Colonic mucosa (tissue), 4 donors: ENCODE measurements around the gene ARRDC5. TPM values are rescaled to one million over a fixed set of nuclear protein-coding genes. Genes with fewer than 3 reads are reported as not detected.
A peak's percentile ranks its signal among the peaks of the same experiment; 100 is the strongest.

ENCODE experiments used
- DNase-seq: peaks from one replicate; pipeline ENCODE4 v3.0.0-alpha.2; 2020
- H3K27ac ChIP-seq: fragments of 200-600 bp; one replicate; pipeline ENCODE4 v1.8.0; 2021
- H3K27me3 ChIP-seq: fragments of 200-600 bp; one replicate; pipeline ENCODE4 v1.8.0; 2021
- H3K36me3 ChIP-seq: fragments of 200-600 bp; one replicate; pipeline ENCODE4 v1.8.0; 2021
- H3K4me1 ChIP-seq: fragments of 200-600 bp; one replicate; pipeline ENCODE4 v1.8.0; 2021; ENCODE audit warnings: mild to moderate bottlenecking
- H3K4me3 ChIP-seq: fragments of 200-600 bp; one replicate; pipeline ENCODE4 v1.8.0; 2021
- H3K9ac ChIP-seq, 2 donors: one replicate each; pipeline ENCODE4 v1.7.0; 2013; ENCODE audit warnings: control low read depth in 2 of 2, low read depth in 2 of 2, low read length in 2 of 2
- H3K9me3 ChIP-seq: fragments of 200-600 bp; one replicate; pipeline ENCODE4 v1.8.0; 2021
- intact Hi-C: fragments of 100-400 bp; cut with DNase I; formaldehyde crosslinking; loops from one replicate; pipeline ENCODE4 v1.14.1; 2022
- total RNA-seq, 2 donors: library from RNA; stranded (reverse); fragmentation: NEBNext Ultra II Directional in 1 of 2; extraction: Animal tissue kit (Norgen Biotek cat#: 25700) in 1 of 2; gene quantifications; one replicate each; pipeline ENCODE4 v1.2.1, GENCODE V29; 2021
- TF ChIP-seq, protein P1 (sequence below): fragments of 200-600 bp; IDR thresholded peaks from one replicate; pipeline ENCODE4 v1.8.0; 2022; ENCODE audit warnings: antibody characterized with exemption, mild to moderate bottlenecking
- donor health status: healthy.
- donor health status: DM: no; HTN: no; CAD: no.
- donor health status: DM: no; HTN: no; CAD: no.

Gene ARRDC5
- total RNA-seq, 2 donors from 2014 or later = 0.15 TPM; not detected in 1

DNA sequence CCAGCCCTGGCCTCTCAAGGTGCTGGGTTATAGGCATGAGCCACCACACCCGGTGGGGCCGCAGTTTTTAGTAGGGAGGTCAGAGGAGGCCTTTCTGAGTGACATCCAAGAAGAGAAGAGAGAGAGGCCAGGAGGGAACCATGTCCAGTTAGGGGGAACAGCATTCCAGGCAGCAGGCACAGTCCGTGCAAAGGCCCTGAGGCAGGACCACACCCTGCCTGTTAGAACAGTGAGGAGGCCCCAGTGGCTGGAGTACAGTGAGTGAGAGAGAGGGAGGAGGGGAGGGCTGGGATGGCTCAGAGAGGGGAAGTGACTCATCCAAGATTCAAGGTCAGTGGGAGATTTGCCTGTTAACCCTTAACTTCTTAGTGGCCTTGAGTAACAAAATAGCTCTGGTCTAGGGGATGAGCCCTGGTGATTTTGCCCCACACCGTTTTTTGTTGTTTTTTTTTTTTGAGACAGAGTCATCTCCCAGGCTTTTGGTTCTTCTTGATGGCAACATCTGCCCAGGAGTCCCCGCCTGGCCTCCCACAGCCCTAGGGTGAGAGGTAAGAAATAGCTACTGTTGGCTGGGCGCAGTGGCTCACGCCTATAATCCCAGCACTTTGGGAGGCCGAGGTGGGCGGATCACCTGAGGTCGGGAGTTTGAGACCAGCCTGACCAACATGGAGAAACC, 32.5 kb downstream of the ARRDC5 start:
- Histone ChIP-seq H3K9me3 (no peaks in the 10 kb centered on the region), H3K27me3 (no peaks in the 10 kb centered on the region), H3K9ac (no peak overlapping the region), H3K4me1 (peaks cover 7% of the 10 kb centered on the region), H3K27ac (peak overlapping the region; percentile 39), H3K4me3 (no peak overlapping the region), H3K36me3 (no peaks in the 10 kb centered on the region)
- intact Hi-C loops = loop anchor here (5.0 kb wide), 1 partner anchor 97 kb away; the partner anchor contains the start of gene KDM4B
- DNase-seq = peak; percentile 60
- TF ChIP-seq, protein P1, sequence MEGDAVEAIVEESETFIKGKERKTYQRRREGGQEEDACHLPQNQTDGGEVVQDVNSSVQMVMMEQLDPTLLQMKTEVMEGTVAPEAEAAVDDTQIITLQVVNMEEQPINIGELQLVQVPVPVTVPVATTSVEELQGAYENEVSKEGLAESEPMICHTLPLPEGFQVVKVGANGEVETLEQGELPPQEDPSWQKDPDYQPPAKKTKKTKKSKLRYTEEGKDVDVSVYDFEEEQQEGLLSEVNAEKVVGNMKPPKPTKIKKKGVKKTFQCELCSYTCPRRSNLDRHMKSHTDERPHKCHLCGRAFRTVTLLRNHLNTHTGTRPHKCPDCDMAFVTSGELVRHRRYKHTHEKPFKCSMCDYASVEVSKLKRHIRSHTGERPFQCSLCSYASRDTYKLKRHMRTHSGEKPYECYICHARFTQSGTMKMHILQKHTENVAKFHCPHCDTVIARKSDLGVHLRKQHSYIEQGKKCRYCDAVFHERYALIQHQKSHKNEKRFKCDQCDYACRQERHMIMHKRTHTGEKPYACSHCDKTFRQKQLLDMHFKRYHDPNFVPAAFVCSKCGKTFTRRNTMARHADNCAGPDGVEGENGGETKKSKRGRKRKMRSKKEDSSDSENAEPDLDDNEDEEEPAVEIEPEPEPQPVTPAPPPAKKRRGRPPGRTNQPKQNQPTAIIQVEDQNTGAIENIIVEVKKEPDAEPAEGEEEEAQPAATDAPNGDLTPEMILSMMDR = no peak

DNA sequence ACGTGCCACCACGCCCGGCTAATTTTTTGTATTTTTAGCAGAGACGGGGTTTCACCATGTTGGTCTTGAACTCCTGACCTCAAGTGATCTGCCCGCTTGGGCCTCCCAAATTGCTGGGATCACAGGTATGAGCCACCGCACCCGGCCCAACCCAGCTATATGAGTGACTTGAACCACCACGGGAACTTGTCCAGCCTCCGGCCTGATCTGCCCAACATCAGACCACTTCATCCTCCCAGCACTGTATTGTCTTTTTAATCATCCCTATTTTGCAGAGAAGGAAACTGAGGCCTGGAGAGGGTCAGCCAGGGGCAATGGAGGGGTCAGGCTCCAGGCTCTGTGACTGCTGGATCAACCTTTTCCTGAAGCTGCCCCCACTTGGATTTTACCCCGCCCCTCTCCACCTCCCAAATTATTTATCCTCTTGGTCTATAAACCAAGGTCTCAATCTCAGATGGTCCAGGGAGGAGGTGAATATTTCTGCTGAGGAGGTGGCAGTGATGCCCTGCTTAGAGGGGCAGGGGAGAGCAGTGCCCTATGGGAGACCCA, 34.3 kb downstream of the ARRDC5 start:
- peak overlapping the region; percentile 76 for H3K27ac ChIP-seq
- DNase-seq = no peak
- H3K27me3 ChIP-seq = no peaks in the 10 kb centered on the region
- TF ChIP-seq, protein P1 = no peak
- peak overlapping the region in 1 of 2 donors; percentile 48 for H3K9ac ChIP-seq
- intact Hi-C loops = no loop called here
- H3K36me3 ChIP-seq = no peaks in the 10 kb centered on the region
- peak overlapping the region; percentile 65 for H3K4me3 ChIP-seq
- no peaks in the 10 kb centered on the region for H3K9me3 ChIP-seq
- H3K4me1 ChIP-seq = peaks cover 7% of the 10 kb centered on the region

DNA sequence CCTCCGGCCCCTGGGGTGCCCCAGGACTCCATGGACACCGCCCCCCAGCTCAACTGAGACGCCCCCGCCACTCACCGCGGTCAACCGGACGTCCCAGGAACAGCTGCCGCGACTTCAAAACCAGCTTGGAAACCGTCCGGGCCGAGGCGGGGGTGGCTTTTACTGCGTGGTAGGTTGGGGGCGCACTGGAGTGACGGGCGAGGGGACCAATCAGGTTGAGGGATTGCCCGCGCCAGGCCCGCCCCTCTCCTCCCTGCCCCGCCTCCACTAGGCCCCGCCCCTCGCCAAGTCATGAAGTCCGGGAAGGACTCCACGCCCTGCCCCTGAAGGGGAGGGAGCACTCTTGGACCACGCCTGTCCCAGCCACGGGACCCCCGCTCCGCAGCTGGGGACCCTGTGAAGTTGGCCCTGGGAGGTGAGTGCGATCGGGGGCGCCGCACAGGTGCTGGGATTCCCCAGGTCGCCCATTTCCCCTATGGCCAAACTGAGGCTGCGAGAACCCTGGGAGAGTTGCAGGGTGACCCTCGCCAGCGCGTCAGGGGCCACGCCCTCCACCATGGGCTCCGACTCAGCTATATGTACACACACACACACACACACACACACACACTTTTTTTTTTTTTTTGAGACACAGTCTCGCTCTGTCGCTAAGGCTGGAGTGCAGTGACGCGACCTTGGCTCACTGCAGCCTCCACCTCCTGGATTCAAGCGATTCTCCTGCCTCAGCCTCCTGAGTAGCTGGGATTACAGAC, 35.0 kb downstream of the ARRDC5 start, which contains the start of gene PLIN3:
Gene PLIN3 (minus strand): TSS at position 134 of the 752 bp plus-strand sequence. CDS start 6,273 bp downstream, outside the sequence.
- no peaks in the 10 kb centered on the region for H3K9me3 ChIP-seq
- H3K4me1 ChIP-seq = peaks cover 7% of the 10 kb centered on the region
- no peaks in the 10 kb centered on the region for H3K36me3 ChIP-seq
- H3K27me3 ChIP-seq = no peaks in the 10 kb centered on the region
- DNase-seq = peak; percentile 98
- peak within 1 kb of the TSS; percentile 73 to 88 for H3K9ac ChIP-seq
- H3K4me3 ChIP-seq = peak within 1 kb of the TSS; percentile 65
- TF ChIP-seq, protein P1 = no peak
- intact Hi-C loops = no loop called here
- H3K27ac ChIP-seq = peak within 1 kb of the TSS; percentile 76

DNA sequence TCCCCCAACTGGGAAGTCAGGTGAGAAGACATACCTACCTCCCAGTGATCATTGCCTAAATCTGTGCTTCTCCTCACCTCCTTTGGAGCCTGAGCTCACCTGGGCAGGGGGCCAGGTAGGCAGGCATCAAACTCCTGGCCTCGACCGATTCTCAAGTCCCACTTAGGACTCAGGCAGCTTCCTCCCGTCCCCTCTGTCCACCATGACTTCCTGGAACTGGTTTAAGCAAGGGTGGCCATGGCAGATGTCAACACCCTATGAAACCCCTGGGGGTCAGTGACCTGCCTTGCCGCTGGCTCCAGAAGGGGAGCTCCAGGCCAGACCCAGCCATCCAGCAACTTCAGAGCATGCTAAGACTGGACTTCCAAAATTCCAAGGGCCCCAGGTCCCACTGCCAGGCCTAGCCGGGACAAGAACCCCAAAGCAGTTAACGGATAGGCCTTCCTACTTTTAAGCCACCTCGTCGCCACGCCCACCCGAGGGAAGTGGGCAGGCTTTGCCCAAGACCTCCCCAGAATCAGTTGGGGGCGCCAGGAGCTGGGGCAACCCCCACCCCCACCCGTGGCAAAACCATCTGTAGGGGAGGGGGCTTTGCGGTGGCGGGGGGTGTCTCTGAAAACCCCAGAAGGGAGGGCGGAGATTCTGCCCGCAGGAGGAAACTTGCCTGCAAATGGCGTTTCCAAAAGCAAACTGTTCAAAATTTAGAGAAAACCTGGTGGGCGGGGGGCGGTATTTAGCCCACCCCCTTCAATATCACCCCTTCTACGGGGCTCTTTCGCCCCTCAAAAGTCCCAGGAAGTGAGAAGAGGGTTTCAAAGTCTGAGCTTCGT, 35.9 kb downstream of the ARRDC5 start:
- no peaks in the 10 kb centered on the region for H3K27me3 ChIP-seq
- peak overlapping the region; percentile 73 to 88 for H3K9ac ChIP-seq
- H3K4me3 ChIP-seq = peak overlapping the region; percentile 65
- no peaks in the 10 kb centered on the region for H3K36me3 ChIP-seq
- intact Hi-C loops = no loop called here
- H3K4me1 ChIP-seq = peaks cover 7% of the 10 kb centered on the region
- peak; percentile 69 for DNase-seq
- no peaks in the 10 kb centered on the region for H3K9me3 ChIP-seq
- TF ChIP-seq, protein P1 = no peak
- H3K27ac ChIP-seq = peak overlapping the region; percentile 76

DNA sequence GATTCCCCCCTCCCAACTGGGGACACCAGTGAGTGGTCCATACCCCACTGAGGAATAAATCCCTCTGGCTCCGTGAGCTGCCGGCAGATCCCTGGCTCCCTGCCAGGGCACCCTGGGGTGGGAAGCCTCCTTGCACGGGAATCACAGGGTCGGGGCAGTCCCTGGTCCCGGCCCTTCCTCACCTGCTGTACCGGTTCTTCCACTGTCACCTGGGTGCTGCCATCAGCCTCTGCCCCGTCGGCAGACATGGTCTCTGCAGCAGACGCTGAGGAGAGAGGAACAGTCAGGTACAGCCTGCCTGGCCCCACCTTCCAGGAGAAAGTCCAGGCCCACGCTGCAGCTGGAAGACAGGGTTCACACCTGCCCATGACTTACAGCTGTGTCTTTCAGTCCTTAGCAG, 41.5 kb downstream of the ARRDC5 start:
- Histone ChIP-seq H3K27ac (peak overlapping the region; percentile 61), H3K27me3 (no peaks in the 10 kb centered on the region), H3K9me3 (no peaks in the 10 kb centered on the region), H3K4me1 (peaks cover 2% of the 10 kb centered on the region), H3K4me3 (no peak overlapping the region), H3K36me3 (peaks cover 6% of the 10 kb centered on the region), H3K9ac (peak overlapping the region in 1 of 2 donors; percentile 44)
- TF ChIP-seq, protein P1 = no peak
- intact Hi-C loops = no loop called here
- peak; percentile 90 for DNase-seq
